ENCODE data around the gene MOB3A.

DNA sequence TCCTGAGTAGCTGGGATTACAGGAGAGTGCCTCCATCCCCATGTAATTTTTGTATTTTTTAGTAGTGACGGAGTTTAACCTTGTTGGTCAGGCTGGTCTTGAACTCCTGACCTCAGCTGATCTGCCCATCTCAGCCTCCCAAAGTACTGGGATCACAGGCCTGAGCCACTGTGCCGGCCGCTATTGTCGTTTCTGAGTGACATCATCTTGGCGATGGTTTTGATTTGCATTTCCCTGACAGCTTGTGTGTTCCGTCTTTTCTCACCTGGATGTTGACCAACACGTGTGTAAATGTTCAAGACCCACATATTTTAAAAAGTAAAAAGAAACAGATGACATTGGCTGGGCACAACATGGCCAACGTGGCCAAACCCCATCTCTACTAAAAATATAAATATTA is 32.3 kb downstream of the MOB3A start:
- TF ChIP-seq, protein P1, sequence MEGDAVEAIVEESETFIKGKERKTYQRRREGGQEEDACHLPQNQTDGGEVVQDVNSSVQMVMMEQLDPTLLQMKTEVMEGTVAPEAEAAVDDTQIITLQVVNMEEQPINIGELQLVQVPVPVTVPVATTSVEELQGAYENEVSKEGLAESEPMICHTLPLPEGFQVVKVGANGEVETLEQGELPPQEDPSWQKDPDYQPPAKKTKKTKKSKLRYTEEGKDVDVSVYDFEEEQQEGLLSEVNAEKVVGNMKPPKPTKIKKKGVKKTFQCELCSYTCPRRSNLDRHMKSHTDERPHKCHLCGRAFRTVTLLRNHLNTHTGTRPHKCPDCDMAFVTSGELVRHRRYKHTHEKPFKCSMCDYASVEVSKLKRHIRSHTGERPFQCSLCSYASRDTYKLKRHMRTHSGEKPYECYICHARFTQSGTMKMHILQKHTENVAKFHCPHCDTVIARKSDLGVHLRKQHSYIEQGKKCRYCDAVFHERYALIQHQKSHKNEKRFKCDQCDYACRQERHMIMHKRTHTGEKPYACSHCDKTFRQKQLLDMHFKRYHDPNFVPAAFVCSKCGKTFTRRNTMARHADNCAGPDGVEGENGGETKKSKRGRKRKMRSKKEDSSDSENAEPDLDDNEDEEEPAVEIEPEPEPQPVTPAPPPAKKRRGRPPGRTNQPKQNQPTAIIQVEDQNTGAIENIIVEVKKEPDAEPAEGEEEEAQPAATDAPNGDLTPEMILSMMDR (IDR thresholded peaks at IDR 0.05), result no peak
- TF ChIP-seq POLR2A (IDR thresholded peaks at IDR 0.05) (no peak), POLR2AphosphoS5 (IDR thresholded peaks at IDR 0.05) (no peak), EP300 (IDR thresholded peaks at IDR 0.05) (no peak)

All from stomach (tissue), 4 donors.